ENCODE measurements around the gene IMPDH2.

The IMPDH2 gene

DNA sequence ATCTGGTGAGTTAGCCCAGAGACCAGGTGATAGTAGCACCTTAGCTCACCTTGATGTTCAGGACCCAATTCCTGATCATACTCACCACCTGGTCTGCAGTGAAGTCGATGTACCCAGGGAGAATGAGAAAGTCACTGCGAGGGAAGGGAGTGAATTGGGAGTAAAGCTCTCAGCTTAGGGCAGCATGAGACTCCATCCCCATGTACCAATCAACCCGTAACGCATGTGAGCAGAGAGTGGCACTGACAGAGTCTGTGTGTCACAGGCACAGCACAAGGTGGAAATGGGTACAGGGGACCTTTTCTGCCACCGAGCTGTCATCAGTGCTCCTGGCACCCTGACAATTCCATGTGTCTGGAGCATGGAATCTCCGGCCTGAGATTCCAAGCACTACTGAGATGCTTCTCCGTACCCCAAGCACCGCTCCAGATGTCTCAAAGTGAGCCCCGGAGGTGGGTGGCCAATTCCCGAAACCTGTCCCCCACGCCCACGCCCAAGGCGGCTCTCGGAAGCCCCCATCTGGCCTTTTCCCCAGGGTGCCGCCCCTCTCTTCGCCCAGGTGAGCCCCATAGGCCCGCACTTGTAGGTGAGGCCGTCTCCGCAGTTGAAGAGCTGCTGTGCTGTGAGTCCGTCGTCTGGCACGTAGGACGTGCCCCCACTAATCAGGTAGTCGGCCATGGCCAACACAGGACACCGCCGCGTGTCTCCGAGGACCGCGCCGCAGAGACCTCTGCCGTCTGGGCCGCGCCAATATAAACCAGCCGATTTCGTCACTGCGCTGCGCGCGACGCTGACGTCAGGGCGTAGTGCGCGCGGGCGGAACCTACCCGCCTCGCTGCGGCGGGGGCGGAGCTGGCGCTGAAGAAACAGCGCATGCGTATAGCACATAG lies at the start of gene IMPDH2:
TSS of gene IMPDH2 (minus strand) at position 726 of the 890 bp plus-strand sequence. CDS start at position 678, 48 bp downstream.
- Mint-ChIP-seq H3K4me3 (peak within 1 kb of the TSS; percentile 85), H3K27ac (peak within 1 kb of the TSS; percentile 87), H3K27me3 (no peaks in the 10 kb centered on the region), H3K4me1 (peaks cover 48% of the 10 kb centered on the region), H3K9me3 (no peaks in the 10 kb centered on the region), H3K36me3 (peaks cover 60% of the 10 kb centered on the region)
- DNase-seq, result peak; percentile 94
- CTCF ChIA-PET, result interaction anchor here (0.5 to 1.3 kb wide), 7 partner anchors 9 to 316 kb away, joined by 3 to 10 read pairs (median 3); partner anchors contain the start of gene QRICH1

DNA sequence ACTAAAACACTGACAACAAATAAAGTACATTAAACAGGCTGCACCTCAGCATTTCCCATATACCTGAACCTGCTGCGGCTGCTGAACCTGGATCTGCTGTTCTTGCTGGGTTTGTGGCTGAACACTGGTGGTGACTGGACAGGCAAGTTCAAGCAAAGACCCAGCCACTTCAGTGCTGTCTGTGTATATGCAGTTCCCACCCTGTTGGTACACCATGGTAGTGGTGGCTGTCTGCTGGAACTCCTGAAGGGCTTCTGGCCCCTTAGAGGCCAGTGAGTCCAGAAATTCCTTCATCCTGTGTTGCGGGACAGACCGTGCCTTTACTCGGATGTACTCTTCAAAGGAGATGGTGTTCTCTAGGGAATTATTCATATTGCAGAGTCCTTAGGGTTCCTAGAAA lies 47.4 kb upstream of the IMPDH2 start:
- CTCF ChIA-PET, result interaction anchor here (0.7 kb wide), 1 partner anchor 13 kb away, joined by 4 read pairs; no protein-coding TSS in a partner anchor
- Mint-ChIP-seq H3K4me3 (no peak overlapping the region), H3K36me3 (peaks cover 36% of the 10 kb centered on the region), H3K27me3 (no peaks in the 10 kb centered on the region), H3K4me1 (no peaks in the 10 kb centered on the region), H3K9me3 (no peaks in the 10 kb centered on the region), H3K27ac (no peak overlapping the region)
- DNase-seq, result no peak

DNA sequence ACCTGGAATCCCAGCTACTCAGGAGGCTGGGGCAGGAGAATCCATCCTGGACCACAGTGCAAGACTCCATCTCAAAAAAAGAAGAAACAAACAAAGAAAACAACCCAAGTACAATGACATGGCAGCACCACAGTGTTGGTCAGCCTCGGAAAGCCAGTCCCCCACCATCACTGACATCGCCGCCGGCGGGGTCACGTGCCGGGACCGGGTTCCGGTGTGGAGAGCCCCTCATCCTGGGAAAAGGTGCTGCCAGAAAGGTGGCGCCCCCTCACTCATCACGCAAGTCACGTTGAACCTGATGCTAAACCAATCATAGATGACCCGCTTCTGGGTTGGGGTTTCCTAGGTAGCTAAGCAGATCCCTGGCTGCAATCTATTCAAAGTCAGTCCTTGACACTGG lies 46.9 kb upstream of the IMPDH2 start:
- Mint-ChIP-seq H3K9me3 (no peaks in the 10 kb centered on the region), H3K4me1 (no peaks in the 10 kb centered on the region), H3K27me3 (no peaks in the 10 kb centered on the region), H3K4me3 (no peak overlapping the region), H3K36me3 (peaks cover 40% of the 10 kb centered on the region), H3K27ac (no peak overlapping the region)
- CTCF ChIA-PET, result interaction anchor here (0.7 kb wide), 1 partner anchor 12 kb away, joined by 4 read pairs; no protein-coding TSS in a partner anchor
- DNase-seq, result no peak

DNA sequence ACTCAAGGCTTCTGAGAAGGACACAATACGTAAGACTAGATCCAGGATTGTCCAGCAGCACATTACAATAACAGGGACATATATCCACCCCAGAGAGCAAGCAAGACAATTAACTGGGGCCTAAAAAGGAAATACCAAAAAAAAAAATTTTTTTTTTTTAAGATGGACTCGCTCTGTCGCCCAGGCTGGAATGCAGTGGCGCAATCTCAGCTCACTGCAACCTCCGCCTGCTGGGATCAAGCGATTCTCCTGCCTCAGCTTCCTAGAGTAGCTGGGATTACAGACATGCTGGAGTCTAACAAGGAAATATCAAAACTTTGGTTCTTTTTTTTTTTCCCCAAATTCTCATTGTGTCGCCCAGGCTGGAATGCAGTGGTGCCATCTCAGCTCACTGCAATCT lies 28.8 kb upstream of the IMPDH2 start:
- Mint-ChIP-seq H3K4me3 (no peak overlapping the region), H3K27ac (no peak overlapping the region), H3K9me3 (no peaks in the 10 kb centered on the region), H3K27me3 (no peaks in the 10 kb centered on the region), H3K4me1 (no peaks in the 10 kb centered on the region), H3K36me3 (peaks cover 30% of the 10 kb centered on the region)
- DNase-seq, result no peak
- CTCF ChIA-PET, result no interaction called here

DNA sequence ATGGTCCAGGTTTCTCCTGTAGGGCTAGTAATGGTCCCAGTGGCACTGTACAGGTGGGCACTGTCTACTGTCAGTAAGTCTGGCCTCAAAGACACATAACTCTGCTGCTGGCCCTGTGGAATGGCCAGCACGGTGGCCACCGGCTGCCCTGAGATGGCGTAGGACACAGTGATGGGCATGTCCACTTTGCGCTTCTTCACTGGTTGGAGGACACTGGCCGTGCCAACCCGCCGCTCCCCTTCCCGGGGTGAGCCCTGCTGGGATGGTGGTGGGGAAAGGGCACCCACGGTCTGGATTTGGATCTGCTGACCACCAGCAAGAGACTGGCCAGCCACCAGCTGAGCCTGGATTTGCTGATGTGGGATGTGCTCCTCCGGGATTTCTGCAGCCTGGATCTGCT lies 28.1 kb upstream of the IMPDH2 start:
- CTCF ChIA-PET, result no interaction called here
- H3K4me1 Mint-ChIP-seq, result no peaks in the 10 kb centered on the region
- no peaks in the 10 kb centered on the region for H3K27me3 Mint-ChIP-seq
- no peak overlapping the region for H3K27ac Mint-ChIP-seq
- H3K9me3 Mint-ChIP-seq, result no peaks in the 10 kb centered on the region
- no peak for DNase-seq
- H3K4me3 Mint-ChIP-seq, result no peak overlapping the region
- peaks cover 34% of the 10 kb centered on the region for H3K36me3 Mint-ChIP-seq

DNA sequence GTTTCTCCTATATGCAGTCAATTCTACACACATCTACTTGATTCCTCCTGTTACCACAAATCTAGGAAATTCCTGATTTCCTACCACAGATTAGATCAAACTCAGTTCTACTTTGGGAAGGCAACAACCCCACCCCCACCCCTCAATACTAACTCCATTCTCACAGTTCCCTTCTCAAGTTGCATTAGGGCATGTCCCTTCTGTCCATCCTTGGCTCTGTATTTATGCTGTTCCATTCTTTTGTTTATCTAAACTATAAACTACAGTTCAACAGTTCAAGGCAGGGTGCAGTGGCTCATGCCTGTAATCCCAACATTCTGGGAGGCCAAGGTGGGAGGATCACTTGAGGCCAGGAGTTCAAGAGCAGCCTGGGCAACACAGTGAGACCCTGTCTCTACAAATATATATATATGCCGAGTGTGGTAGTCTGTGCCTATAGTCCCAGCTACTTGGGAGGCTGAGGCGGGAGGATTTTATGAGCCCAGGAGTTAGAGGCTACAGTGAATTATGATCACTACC lies 25.2 kb upstream of the IMPDH2 start:
- Mint-ChIP-seq H3K36me3 (peaks cover 47% of the 10 kb centered on the region), H3K27me3 (no peaks in the 10 kb centered on the region), H3K27ac (no peak overlapping the region), H3K4me3 (no peak overlapping the region), H3K9me3 (no peaks in the 10 kb centered on the region), H3K4me1 (no peaks in the 10 kb centered on the region)
- CTCF ChIA-PET, result no interaction called here
- DNase-seq, result no peak

DNA sequence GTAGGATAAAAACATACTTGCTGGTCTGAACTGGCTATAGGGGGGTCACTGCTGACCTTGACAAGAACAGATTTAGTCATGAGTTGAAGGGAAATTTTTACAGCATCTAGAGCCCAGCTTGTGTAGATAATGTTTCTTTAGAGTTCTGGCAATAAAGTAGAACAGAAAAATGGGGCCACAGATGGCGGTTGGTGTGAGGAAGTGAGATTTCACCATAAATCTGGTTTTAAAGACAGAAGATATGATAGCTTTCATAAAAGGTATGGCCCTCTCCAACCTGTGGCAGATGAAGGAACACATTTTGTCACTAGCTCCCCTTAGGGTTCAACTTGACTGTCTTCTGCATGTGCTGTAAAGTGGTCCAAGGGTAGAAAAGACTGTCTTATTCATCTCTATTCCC lies 24.3 kb upstream of the IMPDH2 start:
- Mint-ChIP-seq H3K27ac (no peak overlapping the region), H3K4me3 (no peak overlapping the region), H3K9me3 (no peaks in the 10 kb centered on the region), H3K36me3 (peaks cover 49% of the 10 kb centered on the region), H3K27me3 (no peaks in the 10 kb centered on the region), H3K4me1 (no peaks in the 10 kb centered on the region)
- CTCF ChIA-PET, result no interaction called here
- DNase-seq, result no peak

DNA sequence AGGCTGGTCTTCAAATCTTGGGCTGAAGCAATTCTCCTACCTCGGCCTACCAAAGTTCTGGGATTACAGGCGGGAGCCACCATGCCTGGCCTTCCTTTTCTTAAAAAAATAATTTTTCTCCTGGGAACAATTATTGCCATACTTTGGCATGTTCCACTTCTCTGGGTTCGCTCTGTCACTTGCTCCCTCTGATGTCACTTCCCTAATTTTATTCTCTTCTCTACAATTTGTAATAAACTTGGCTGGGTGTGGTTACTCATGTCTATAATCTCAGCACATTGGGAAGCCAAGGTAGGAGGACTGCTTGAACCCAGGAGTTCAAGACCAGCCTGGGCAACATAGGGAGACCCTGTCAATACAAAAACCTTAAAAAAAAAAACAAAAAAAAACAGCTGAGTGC lies 6.1 kb upstream of the IMPDH2 start:
- Mint-ChIP-seq H3K9me3 (no peaks in the 10 kb centered on the region), H3K36me3 (peaks cover 45% of the 10 kb centered on the region), H3K4me3 (no peak overlapping the region), H3K27me3 (no peaks in the 10 kb centered on the region), H3K27ac (no peak overlapping the region), H3K4me1 (peaks cover 1% of the 10 kb centered on the region)
- DNase-seq, result no peak
- CTCF ChIA-PET, result no interaction called here

DNA sequence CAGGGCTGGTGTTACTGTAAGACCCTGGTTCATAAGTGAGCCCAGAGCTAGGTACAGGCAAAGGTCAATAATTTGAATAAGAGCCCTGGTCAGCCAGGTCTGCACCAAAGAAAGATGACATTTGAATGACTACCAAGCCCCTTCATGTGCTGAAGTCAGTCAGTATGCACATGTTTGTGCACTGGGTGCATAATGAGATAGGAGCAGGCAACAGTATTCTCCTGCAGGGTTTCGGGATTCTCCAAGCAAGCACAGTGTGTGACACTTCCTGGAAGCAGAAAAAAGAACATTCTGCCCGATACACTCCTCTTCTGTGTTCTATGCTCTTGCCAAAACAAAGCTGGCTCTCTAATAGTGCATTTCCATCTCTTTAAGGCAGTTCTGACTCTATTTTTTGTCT lies 5.5 kb upstream of the IMPDH2 start:
- CTCF ChIA-PET, result no interaction called here
- DNase-seq, result no peak
- Mint-ChIP-seq H3K27ac (no peak overlapping the region), H3K36me3 (peaks cover 44% of the 10 kb centered on the region), H3K4me3 (no peak overlapping the region), H3K9me3 (no peaks in the 10 kb centered on the region), H3K4me1 (peaks cover 3% of the 10 kb centered on the region), H3K27me3 (no peaks in the 10 kb centered on the region)

DNA sequence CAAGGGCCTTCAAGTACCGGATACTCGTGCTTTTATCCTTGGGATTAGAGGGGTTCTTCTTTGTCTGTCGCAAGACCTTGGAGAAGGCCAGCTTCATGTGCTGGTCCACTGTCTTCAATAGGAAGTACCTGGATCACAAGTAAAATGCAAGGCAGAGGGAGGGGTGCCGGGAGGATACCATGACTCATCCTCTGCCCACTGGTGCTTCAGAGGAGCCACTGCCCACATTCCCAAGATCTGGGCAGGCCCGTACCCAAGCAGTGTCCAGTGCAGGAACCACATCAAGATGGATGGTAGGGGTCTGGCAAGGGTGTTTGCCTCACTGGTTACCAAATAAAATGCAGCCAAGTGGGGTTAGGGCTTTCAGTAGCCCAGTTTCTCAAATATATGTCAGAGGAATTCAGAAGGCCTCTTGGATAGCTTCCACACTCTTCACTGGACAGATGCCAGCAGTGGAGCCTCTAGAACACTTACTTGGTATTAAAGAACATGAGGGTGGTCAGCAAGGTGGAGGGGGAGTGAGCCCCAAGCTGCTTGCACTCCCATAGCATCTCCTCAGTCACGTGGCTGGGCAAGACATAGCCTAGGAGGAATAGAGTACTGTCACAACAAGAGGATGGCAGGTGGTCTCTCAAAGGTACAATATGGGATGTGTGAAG lies 3.6 kb upstream of the IMPDH2 start:
- no peak overlapping the region for H3K4me3 Mint-ChIP-seq
- CTCF ChIA-PET, result interaction anchor here (0.6 kb wide), 1 partner anchor 82 kb away, joined by 5 read pairs; no protein-coding TSS in a partner anchor
- peaks cover 48% of the 10 kb centered on the region for H3K36me3 Mint-ChIP-seq
- no peaks in the 10 kb centered on the region for H3K9me3 Mint-ChIP-seq
- no peak overlapping the region for H3K27ac Mint-ChIP-seq
- DNase-seq, result peak; percentile 14
- no peaks in the 10 kb centered on the region for H3K27me3 Mint-ChIP-seq
- peaks cover 18% of the 10 kb centered on the region for H3K4me1 Mint-ChIP-seq

DNA sequence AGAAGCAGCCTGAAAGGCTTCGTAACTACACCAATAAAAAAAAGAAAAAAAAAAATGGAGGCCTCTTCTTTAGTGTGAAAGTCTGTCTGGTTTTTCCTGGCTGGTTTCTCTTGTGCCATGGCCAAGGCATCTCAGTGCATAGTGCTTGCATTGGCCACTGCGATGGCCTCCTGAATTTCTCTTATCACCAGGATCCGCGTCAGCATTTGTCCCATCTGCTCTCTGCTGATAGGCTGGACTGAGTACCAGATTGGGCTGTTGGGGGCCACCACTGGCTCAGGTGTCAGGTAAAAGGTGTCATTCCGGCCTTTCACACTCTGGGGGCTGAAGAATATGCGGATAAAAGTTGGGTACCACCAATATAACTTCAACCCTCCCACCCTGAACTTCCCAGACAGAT lies 1.1 kb upstream of the IMPDH2 start:
- H3K4me3 Mint-ChIP-seq, result no peak overlapping the region
- no peaks in the 10 kb centered on the region for H3K9me3 Mint-ChIP-seq
- no peaks in the 10 kb centered on the region for H3K27me3 Mint-ChIP-seq
- no peak for DNase-seq
- CTCF ChIA-PET, result no interaction called here
- peak overlapping the region; percentile 87 for H3K27ac Mint-ChIP-seq
- H3K4me1 Mint-ChIP-seq, result peaks cover 38% of the 10 kb centered on the region
- H3K36me3 Mint-ChIP-seq, result peaks cover 57% of the 10 kb centered on the region

DNA sequence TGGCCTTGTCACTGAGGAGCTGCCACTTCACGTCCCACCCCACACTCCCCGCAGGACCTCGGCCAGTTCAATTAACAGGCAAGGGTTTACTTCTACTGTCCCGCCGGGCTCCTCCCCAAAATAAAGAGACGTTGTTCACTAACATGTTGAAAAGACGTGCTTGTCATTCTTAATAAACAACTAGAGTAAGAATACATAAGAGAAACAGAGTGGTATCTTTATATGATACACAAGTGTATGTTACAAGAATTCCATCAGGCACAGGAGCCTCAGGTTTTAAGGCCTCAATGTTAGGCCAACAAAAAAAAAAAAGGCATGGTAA lies 326 bp upstream of the IMPDH2 start:
- peaks cover 44% of the 10 kb centered on the region for H3K4me1 Mint-ChIP-seq

DNA sequence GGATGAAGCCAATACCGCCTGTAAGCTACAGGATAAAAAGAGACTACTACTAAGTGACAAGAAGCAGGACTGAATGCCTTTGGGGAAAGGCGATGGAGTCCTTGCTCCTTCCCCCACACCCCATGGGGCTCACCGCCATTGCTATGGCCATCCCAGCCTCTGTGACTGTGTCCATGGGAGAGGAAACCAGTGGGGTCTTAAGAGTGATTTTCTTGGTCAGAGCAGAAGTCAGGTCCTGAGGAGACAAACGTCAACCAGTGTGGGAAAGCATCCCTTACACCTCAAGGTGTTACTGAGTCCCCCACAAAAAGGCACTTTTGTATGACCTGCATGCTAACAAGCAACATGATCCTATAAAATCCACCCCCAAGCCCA lies 913 bp downstream of the IMPDH2 start:
- H3K4me1 Mint-ChIP-seq, result peaks cover 53% of the 10 kb centered on the region
- H3K4me3 Mint-ChIP-seq, result peak overlapping the region; percentile 85
- no peak for DNase-seq
- peaks cover 65% of the 10 kb centered on the region for H3K36me3 Mint-ChIP-seq
- no peaks in the 10 kb centered on the region for H3K27me3 Mint-ChIP-seq
- CTCF ChIA-PET, result interaction anchor here (0.6 kb wide), 1 partner anchor 44 kb away, joined by 3 read pairs; no protein-coding TSS in a partner anchor
- H3K27ac Mint-ChIP-seq, result peak overlapping the region; percentile 87
- H3K9me3 Mint-ChIP-seq, result no peaks in the 10 kb centered on the region

More for the DNA sequence above, 326 bp upstream of the IMPDH2 start:
- Mint-ChIP-seq H3K27ac (peak overlapping the region; percentile 87), H3K9me3 (no peaks in the 10 kb centered on the region), H3K27me3 (no peaks in the 10 kb centered on the region), H3K36me3 (peaks cover 56% of the 10 kb centered on the region), H3K4me3 (peak overlapping the region; percentile 85)
- DNase-seq, result no peak
- CTCF ChIA-PET, result interaction anchor here (0.5 to 1.3 kb wide), 6 partner anchors 9 to 315 kb away, joined by 3 to 10 read pairs (median 4); partner anchors contain the start of gene QRICH1

DNA sequence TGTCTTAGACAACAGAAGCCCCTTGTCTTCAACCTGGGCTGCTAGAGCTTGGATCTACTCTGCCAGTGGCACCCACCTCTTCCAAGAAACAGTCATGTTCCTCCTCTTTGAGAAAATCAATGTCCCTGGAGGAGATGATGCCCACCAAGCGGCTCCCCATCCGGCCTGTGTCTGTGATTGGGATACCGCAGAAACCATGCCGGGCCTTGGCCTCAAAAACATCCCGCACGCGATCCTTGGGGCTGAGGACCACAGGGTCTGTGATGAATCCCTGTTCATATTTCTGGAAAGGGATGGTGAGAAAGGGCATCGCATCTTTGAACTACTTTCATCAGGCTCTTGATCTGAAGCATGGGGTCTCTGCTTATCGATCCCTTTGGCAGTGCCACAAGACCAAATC lies 1.6 kb downstream of the IMPDH2 start:
- H3K4me3 Mint-ChIP-seq, result no peak overlapping the region
- DNase-seq, result no peak
- H3K27ac Mint-ChIP-seq, result no peak overlapping the region
- peaks cover 67% of the 10 kb centered on the region for H3K36me3 Mint-ChIP-seq
- peaks cover 59% of the 10 kb centered on the region for H3K4me1 Mint-ChIP-seq
- H3K9me3 Mint-ChIP-seq, result no peaks in the 10 kb centered on the region
- H3K27me3 Mint-ChIP-seq, result no peaks in the 10 kb centered on the region
- CTCF ChIA-PET, result no interaction called here
